Measurements from ENCODE around the gene RXRA.

RXRA gene

GRCh38 chr9:134367061-134367460, 40.8 kb downstream of the RXRA start:
- DNase-seq (ENCODE audit: low read depth in 2 of 2) = no peak

GRCh38 chr9:134367791-134368490, 41.7 kb downstream of the RXRA start:
- no peak for DNase-seq (ENCODE audit: low read depth in 2 of 2)

GRCh38 chr9:134368571-134368970, 42.3 kb downstream of the RXRA start:
- DNase-seq (ENCODE audit: low read depth in 2 of 2) = no peak

- DNase-seq (ENCODE audit: low read depth in 2 of 2) = no peak
These were observed 43.4 kb downstream of the RXRA start for GRCh38 chr9:134369416-134370212.

GRCh38 chr9:134370213-134370492, 43.9 kb downstream of the RXRA start:
- DNase-seq (ENCODE audit: low read depth in 2 of 2) = no peak

GRCh38 chr9:134370638-134371037, 44.4 kb downstream of the RXRA start:
- no peak for DNase-seq (ENCODE audit: low read depth in 2 of 2)

- DNase-seq (ENCODE audit: low read depth in 2 of 2) = no peak
These were observed 45.5 kb downstream of the RXRA start for GRCh38 chr9:134371731-134372130.

GRCh38 chr9:134372581-134373267, 46.5 kb downstream of the RXRA start:
- no peak for DNase-seq (ENCODE audit: low read depth in 2 of 2)

GRCh38 chr9:134373269-134373668, 47.0 kb downstream of the RXRA start:
- DNase-seq (ENCODE audit: low read depth in 2 of 2) = no peak

GRCh38 chr9:134373953-134374300, 47.7 kb downstream of the RXRA start:
- DNase-seq (ENCODE audit: low read depth in 2 of 2) = no peak

GRCh38 chr9:134374301-134375010, 48.2 kb downstream of the RXRA start:
- DNase-seq (ENCODE audit: low read depth in 2 of 2) = no peak

GRCh38 chr9:134375011-134375390, 48.7 kb downstream of the RXRA start:
- DNase-seq (ENCODE audit: low read depth in 2 of 2) = no peak

GRCh38 chr9:134375430-134376385, 49.5 kb downstream of the RXRA start:
- DNase-seq (ENCODE audit: low read depth in 2 of 2) = no peak

- DNase-seq (ENCODE audit: low read depth in 2 of 2) = no peak
These were observed 50.3 kb downstream of the RXRA start for GRCh38 chr9:134376386-134377142.

- no peak for DNase-seq (ENCODE audit: low read depth in 2 of 2)
These were observed 50.9 kb downstream of the RXRA start for GRCh38 chr9:134377143-134377484.

GRCh38 chr9:134377976-134378375, 51.7 kb downstream of the RXRA start:
- DNase-seq (ENCODE audit: low read depth in 2 of 2) = no peak

- DNase-seq (ENCODE audit: low read depth in 2 of 2) = no peak
These were observed 52.7 kb downstream of the RXRA start for GRCh38 chr9:134378901-134379338.

GRCh38 chr9:134379831-134380365, 53.6 kb downstream of the RXRA start:
- no peak for DNase-seq (ENCODE audit: low read depth in 2 of 2)

- DNase-seq (ENCODE audit: low read depth in 2 of 2) = no peak
These were observed 54.5 kb downstream of the RXRA start for GRCh38 chr9:134380542-134381271.

GRCh38 chr9:134381272-134381661, 55.0 kb downstream of the RXRA start:
- DNase-seq (ENCODE audit: low read depth in 2 of 2) = no peak
